Fibroblast of skin of left quadriceps (primary cell): ENCODE data around the gene DAZAP1.
"Not testable (repeated sequence)": the region's sequence is repeated elsewhere in the genome, so short reads cannot be mapped to it uniquely, and the experiment has no call there.

ENCODE experiments used
- DNase-seq, 2 experiments: peaks; one replicate each; pipeline ENCODE4 v3.0.0-alpha.2; 2013; ENCODE audit warnings: low read depth in 2 of 2

DAZAP1 gene

DNA sequence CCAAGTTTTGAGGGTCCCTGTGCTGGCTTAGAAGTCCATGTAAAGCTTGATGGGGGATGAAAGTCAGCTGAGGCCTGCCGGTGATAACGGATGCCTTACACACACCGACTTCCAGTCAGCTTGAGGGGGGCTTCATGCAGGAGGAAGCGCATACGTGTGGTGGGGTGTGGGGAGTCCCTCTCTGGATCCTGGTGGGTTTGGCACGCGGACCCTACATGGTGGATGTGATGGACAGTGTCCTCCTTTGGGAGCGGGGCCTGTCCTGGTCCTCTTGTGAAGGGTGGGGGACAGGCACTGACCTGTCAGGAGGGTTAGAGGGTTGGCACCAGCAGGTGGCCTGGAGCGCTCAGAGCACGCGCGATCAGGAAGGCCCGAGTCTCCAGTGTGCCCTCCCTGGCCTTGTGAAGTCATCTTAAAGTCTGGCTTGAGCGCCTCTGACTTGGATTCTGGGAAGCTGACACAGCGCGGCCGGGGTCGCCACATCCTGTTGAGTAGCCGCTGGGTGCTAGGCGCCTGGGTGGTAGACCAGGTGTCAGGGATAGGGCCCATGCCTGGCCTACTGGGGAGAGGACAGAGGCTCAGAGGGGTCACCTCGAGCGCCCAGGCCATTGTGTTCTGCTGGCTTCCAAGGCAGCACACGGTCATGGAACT, 2.9 kb downstream of the DAZAP1 start:
- no peak for DNase-seq

DNA sequence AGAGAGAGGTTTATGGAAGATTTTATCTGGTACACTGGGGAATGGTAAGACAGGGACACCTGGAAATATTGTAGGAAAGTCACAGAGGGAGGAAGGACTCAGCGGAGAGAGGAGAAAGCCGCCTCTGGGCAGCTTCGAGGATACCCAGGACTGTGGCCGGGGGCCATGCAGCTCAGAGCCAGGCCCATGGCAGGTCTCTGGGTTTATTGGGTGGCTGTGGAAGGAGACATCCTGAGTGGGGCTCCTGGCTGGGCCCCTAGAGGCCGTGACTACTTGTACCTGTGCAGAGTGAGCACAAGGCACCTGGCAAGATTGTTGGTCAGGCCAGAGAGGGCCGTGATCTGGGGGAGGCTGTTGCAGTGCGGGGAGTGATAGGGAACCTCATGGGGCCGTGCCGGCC, 3.4 kb downstream of the DAZAP1 start:
- no peak for DNase-seq

DNA sequence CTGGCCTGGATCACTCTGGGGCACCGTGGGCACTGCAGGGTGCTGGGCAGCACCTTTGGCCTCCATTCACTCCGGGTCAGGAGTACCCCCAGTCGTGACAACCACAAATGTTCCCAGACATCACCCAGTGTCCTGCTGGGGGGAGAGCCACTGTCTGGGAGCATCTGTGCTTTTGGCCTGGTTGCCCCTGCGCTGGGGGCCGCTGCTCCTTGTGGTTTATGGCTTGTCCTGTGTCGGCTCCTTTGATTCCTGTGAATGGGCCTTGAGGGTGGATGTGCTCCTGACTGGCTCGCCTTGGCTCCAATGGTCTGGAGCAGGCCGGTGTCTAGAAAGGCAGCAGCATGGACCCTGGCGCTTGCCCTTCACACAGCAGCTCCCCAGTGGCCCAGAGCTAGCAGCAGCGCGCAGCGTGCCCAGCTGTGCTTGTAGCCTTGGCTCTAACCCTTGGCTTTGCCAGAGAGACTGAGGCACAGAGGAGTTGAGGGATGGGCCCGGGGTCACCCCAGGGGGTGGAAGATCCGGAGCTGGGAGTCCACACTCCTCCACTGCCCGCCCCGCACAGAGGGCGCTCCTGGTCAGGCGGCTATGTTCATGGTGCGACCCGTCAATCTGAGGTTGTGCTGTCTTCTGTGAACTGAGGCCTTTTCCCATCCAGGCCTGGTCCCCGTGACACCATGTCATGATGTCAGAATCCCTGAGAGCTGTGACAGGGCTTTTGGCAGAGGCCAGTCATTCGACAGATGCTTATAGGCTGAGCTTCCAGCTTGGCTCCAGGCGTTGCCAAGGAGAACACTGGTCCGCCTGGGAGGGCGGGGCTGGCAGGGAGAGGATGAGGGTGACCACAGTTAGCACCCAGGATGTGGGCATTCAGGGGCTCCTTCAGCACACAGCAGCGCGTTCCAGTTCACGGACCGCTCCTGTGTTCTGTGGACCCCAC, 4.1 kb downstream of the DAZAP1 start:
- DNase-seq: no peak

DNA sequence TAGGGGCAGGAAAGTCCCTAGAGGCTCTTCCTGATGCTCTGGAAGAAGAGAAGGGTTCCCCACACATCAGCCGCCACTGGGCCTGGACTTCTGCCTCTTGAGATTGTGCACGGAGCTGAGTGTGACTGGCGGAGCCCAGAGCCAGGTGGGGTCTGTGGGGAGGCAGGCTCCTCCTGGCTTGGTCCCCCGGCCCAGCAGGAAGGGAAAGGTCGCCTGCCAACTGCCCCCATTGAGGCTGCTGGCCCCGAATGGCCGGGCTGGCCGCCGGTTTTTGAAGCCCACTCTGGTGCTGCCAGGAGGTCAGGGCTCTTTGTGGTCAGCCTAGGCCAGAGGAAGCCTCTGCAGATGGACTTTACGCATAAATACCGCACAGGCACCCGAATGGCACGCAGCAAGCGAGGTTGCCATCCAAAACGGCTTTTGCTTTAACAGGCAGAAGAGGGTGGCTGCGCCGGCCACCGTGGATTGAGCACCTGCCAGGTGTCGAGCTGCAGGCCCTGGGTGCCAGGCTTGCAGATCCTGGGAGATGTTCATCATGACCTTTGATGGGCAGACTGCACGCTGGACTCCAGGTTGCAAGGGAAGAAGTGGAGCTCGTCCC, 5.0 kb downstream of the DAZAP1 start:
- no peak for DNase-seq

DNA sequence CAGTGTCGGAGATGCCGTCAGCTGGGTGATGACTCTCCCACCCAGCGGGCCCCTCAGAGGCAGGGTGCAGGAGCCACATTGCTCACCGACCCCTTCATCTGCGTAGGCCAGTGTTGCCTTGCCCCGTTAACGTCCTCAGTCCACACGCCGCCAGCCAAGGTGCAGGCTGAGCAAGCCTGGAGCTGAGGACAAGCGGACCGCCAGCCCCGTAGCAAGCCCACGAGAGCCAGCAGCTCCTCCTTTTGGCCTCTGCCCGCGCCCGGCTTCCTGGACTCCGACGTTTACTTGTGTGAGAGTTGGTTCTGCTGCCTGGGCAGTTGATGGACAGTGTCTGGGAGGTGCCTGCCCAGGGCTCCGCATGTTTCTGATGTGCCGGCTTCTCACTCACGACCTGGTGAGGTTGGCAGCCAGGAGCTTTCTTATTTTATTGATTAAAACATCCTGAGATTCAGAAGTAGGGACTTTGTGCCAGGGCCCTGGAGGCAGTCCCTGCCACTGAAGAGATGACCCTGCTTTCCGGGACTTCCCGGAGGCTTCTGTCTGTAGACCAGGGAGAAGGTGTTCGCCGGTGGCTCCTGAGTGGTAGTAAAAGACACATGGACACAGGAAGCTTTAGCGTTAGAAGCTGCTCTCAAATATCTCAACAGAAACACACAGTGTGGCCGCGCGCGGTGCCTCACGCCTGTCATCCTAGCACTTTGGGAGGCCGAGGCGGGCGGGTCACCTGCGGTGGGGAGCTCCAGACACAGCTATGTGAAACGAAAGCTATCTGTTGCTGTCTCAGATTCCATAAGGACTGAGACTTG, 5.8 kb downstream of the DAZAP1 start:
- no peak for DNase-seq

DNA sequence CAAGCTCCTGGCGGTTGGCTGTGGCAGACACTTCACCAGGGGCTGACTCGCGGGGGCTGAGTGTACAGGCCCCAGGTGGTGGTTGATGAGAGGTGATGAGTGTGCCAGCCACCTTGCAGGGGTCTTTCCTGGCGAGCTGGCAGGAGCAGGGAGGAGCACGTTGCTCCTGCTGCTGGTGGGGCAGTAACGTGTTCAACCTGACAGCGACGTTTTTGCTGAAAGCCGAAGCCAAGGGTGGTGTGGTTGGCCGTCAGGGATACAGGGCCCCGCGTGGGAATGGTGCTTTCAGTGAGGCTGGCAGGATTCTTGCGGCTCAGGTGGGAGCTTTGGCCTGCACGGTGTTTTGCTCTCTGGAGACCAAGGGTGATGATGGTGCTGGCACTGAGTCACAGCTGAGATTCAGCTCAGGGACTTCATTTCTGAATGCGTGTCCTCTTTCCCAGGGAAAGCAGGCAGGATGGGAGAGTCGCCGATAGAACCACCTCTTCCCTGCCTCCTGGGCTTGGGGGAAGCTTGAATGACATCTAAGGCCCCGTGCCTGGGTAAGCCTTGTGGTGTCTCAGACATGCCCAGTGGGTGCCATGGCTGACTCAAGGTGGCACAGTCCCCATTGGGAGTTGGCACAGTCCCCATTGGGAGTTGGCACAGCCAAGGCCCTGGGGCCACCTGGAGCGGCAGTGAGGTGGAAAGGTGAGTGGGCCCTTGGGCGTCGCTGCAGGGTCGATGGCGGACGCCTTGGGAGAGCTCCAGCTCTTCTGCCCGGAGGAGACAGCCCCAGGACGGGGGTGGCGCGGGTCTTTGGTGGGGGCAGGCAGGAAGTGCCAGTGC, 8.8 kb downstream of the DAZAP1 start:
- no peak for DNase-seq

DNA sequence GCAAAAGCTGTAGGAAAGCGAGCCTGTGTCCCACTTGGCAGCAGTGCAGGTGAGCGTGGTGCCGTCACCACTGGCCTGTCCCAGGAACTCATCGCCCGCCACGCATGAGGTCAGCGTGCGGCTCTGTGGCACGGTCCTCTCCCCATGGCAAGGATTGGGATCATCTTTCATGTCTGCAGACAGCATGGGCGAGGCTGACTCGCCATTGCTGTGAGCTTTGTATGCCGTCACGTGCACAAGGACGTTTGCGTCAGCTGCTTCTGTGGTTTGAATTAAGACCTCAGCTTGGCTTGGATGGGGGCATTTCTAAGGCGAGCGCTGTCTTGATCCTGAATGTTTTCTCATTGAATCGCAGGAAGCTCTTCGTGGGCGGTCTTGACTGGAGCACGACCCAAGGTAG, 9.8 kb downstream of the DAZAP1 start:
- DNase-seq: no peak

DNA sequence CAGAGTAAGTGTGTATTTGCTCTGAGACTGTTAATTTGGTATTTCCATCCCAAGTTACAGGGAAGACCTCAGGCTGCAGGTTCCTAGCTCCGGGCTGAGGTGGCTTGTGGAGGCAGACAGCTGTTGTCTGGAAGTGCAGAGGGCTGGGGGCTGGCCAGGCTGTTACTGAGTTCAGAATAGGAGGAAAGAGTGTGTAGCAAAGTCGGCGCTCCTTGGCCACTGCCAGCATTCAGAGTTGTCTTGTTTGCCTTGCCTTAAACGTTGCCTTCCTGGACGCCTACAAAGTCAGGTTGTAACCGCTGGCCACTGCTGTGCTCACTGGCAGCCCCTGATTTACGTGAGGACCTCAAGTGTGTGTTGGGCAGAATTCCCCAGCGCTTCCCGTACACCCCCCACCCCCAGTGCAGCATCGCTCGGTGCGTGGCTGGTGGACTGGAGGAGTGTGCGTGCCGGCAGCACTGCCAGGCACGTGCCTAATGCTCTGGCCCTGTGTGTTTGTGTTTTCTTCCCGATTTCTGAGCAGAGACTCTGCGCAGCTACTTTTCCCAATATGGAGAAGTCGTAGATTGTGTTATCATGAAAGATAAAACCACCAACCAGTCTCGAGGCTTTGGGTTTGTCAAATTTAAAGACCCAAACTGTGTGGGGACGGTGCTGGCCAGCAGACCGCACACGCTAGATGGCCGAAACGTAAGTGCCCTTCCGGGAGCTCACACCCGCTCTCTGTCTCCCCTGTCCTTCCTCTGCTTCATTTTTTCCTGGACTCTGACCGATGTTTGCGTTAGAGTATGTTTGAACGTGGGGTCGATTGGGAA, 10.5 kb downstream of the DAZAP1 start:
- DNase-seq: no peak

DNA sequence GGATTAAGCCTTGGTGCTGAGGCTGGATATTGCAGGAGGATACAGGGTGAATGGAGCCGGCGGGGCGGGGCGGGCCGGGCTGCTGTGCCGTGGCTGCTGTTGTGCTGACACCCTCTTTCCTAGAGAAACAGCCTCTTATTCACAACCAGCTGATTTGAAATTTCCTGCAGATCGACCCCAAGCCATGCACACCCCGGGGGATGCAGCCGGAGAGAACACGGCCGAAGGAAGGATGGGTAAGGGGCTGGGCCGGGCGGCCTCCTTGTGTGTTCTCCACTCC, 11.1 kb downstream of the DAZAP1 start:
- no peak for DNase-seq

DNA sequence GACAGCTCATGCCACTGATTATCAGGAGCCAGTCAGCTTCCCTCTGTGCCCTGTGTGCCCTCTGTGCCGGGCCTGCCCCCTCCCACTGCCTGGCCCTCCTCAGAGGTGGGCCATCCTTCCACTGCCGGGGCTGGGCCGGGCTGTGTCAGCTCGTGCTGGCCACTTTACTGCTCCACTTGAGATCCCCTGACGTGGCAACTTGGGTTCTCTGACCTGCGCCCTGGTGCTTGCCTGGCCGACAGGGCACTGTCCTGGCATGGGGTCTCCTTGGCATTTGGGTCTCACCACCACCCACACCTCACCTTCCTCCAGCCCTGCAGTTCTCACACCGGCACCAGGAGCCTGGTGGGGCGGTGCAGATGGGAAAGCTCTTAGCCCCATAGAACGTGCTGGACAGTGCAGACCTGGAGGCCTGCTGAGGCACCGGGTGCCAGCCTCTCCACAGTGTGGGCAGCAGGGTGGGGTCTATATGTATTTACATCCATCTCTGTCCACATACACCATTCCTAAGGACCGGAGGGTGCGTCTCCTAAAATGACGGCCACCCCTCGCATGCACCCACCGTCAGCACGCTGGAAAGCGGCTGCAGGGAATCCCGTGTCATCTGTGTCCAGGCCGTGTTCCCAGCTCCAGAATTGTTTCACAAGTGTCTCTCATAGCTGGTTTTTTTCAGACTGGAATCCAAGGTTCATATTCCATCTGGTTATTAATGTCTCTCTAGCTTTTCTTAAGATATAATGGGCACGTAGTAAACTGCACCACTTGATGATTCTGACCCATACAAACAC, 11.8 kb downstream of the DAZAP1 start:
- DNase-seq: no peak

DNA sequence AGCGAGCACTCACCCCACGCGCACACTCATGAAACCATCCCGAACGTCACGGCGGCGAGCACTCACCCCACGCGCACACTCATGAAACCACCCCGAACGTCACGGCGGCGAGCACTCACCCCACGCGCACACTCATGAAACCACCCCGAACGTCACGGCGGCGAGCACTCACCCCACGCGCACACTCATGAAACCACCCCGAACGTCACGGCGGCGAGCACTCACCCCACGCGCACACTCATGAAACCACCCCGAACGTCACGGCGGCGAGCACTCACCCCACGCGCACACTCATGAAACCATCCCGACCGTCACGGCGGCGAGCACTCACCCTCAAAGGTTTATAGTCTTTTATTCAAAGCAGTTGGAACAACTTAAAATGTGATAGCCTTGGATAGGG, 12.7 kb downstream of the DAZAP1 start:
- not testable (repeated sequence) for DNase-seq

DNA sequence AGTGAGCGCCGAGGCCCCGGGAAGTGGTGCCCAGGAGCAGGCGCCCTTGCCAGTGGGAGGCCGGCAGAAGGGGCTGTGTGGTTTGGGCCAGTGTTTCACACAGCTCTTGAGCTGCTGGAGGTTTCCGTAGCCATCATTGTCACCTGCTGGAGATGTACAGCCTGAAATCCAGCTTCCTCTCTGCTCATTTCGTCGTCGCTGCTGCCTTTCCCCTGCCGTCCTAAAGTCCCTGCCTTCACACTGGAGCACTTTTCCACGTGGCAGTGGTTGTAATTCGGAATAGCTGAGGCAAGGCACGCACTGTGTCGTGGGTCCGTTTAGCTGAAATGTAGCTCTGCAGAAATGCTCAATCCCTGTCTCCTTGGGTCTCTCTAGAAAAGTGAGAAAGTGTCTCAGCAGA, 13.2 kb downstream of the DAZAP1 start:
- DNase-seq: no peak

DNA sequence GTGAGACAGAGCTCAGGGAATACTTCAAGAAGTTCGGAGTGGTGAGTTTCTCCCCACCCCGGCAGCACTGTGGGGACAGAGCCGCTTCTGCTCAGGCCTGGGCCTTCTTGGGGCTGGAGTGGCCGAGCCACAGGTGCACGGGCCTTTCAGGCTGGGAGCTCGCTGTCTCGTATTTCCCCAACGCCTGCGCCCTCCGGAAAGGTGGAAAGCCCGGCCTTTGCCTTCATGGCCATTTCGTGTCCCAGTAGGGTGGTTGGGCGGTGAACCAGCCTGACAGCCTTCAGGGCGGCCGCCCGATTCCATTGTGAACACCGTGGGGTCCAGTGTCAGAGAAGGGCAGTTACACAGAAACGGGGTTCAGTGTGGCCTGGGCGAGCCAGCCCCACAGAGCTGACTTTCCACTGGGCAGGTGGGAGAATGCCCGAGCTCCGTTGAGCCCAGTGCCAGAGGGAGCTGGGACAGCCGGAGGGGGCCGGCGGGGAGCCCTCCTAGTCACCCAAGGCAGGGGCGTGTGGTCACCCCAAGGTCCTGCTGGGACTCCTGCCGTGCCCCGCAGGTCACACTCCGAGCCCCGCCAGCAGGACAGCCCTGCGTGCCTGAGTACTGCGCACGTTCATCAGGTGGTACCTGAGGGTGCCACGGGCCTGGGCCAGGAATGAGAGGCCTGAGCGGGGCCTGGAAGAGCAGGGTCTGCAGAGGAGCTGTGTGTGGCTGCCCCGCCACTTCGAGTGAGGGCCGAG, 14.0 kb downstream of the DAZAP1 start:
- no peak for DNase-seq

DNA sequence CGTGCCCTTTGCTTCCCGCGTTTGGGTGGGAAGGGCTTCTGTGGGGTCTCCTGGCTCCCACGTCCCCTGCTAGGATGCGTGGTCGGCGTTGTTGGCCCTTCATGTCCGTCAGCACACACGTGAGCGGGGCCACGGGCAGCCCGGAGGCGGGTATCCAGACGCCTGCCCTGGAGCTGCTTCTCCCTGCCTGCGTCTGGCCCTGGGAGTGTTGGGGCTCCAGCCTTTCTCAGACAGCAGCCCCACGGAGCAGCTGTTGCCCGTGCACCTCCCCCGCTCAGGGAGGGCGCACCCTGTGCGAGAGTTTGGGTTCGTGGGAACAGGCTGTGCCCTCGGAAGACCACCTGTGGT, 14.5 kb downstream of the DAZAP1 start:
- no peak for DNase-seq

DNA sequence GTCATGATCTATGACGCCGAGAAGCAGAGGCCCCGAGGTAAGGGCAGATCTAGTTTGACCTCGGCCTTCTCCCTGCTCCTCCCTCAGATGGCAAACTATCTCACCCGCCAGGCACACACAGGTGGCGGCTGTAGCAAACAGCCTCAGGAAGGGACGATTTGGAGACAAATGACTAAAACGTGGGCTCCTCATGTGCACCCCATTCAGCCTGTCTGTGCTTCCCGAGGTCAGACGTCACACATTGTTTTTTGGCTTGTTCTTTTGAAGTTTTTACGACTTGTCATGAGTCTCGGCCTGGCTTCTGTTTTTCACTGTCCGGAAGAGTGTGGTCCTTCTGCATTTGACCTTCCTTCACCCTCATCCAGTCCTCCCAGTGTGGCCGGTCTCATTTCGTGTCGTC, 15.0 kb downstream of the DAZAP1 start:
- no peak for DNase-seq

DNA sequence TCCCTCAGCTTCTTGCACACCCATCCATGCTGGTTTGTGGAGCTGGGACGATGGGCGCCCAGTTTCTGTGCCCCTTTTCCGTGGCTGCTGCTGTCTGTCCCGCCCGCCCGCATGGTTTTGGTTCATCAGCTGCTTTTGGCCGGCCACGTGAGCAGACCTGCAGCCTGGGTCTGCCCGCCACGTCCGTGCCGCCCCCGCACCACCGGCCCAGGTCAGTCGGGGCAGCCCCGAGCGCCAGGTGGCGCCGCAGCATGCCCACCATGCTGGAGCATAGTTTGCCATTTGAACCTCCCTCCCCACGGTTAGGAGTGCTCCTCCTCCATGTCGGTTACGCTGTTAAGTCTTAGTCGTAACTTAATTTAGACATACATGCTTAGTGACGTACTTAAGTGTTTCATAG, 15.6 kb downstream of the DAZAP1 start:
- no peak for DNase-seq

DNA sequence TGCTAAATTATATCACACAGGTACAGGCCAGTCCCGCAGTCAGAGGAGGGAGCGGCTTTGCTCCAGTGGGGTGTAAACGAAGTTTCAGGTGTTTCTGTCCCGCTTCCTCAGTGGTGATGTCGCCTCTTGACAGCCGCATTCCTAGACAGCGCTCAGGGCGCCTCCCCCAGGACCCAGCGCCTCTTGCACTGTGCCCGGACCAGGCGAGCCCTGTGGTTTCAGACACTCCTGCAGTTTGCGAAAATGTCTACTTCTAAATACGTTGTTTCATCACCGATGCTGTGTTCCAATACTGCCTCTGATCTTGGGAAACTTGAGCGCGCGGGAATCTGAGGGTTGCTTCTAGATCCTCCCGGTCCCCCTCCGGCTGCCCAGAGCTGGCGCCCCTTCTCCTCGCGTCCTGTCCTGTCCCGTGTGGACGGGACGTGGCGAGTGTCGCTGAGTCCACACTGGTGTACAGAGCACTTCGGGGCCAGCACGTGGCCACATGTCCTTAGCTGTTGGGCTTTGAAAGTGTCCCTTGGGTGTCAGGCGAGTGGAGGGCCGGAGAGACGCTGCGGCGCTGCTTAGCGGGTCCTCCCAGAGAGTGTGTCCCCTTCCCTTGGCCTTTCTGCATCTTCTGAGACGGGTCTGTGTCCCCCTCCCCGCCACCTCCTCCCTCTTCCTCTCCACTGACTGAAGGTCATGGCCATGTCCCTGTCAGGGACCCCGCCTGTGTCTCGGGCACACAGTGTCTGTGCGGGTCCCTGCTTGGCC, 16.2 kb downstream of the DAZAP1 start:
- no peak for DNase-seq

DNA sequence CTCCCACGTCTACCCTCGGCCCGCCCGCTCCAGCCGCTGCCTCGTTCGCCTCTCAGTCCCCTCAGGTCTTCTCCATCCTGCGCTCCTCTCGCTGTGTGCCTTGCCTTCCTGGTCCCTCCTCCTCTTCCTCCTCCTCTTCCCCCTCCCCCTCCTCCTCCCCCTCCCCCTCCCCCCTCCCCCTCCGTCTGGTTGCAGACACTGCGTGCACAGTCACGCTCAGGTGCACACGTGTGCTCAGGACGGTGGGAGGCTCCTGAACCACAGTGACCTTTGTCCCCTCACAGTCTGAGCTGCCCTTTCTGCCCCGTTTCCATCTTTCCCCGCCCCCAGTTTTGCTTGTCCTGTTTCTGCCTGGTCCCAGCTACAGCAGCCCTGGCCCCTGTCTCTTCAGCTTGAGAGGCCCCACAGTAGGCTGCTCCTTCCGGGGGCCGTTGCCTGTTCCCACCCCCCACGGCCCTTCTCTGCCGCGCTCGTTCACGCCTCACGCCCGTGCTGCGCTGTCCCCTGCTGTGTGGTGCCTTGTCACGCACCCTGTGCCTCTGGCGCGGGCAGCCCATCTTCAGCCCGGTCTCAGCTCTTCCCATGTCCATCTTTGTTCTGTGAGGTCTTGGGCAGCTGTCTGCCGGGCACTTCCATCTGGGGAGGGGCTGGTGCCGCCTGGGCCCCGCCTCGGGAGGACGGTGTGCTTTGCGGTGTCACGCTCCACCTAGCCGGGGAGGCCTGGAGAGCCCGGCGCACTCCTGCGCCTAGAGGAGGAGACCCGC, 17.0 kb downstream of the DAZAP1 start:
- no peak for DNase-seq
